GM18502 (cell line): Measurements from ENCODE around the gene APOC3.
A peak's percentile ranks its signal among the peaks of the same experiment; 100 is the strongest.

Experiments
- ATAC-seq: cut with Tn5 transposase; IDR thresholded peaks from one replicate; pipeline ENCODE4 v1.9.1; 2021; ENCODE audit warnings: mild to moderate bottlenecking; ENCODE audit not compliant: unreplicated experiment, poor library complexity

Gene APOC3

GRCh38 chr11:116829525-116830183 lies at the start of gene APOC3:
Gene APOC3 (plus strand): TSS chr11:116829907. CDS start chr11:116830583, 676 bp downstream.
- no peak for ATAC-seq

GRCh38 chr11:116782728-116783127 lies 47.0 kb upstream of the APOC3 start:
- ATAC-seq: no peak

- ATAC-seq: no peak
These were observed 43.4 kb upstream of the APOC3 start for GRCh38 chr11:116786326-116786725.

- no peak for ATAC-seq
These were observed 42.7 kb upstream of the APOC3 start for GRCh38 chr11:116786966-116787365.

GRCh38 chr11:116787436-116787785 lies 42.3 kb upstream of the APOC3 start:
- ATAC-seq: peak; percentile 29

- ATAC-seq: peak; percentile 91
These were observed 41.8 kb upstream of the APOC3 start, which contains the start of gene ZPR1 for GRCh38 chr11:116787786-116788486. Gene ZPR1 (minus strand): TSS chr11:116788023. CDS start chr11:116787990, 33 bp downstream.

- no peak for ATAC-seq
These were observed 41.2 kb upstream of the APOC3 start for GRCh38 chr11:116788534-116788933.

GRCh38 chr11:116788975-116789374 lies 40.7 kb upstream of the APOC3 start:
- ATAC-seq: no peak

- no peak for ATAC-seq
These were observed 39.3 kb upstream of the APOC3 start for GRCh38 chr11:116790167-116791001.

GRCh38 chr11:116791002-116791812 lies 38.5 kb upstream of the APOC3 start:
- ATAC-seq: no peak

- ATAC-seq: no peak
These were observed 37.9 kb upstream of the APOC3 start, which contains the start of gene APOA5 for GRCh38 chr11:116791813-116792143. Gene APOA5 (minus strand): TSS chr11:116791879. CDS start chr11:116791860, 19 bp downstream.

GRCh38 chr11:116792144-116792868 lies 37.4 kb upstream of the APOC3 start:
- no peak for ATAC-seq

- ATAC-seq: no peak
These were observed 36.6 kb upstream of the APOC3 start for GRCh38 chr11:116792869-116793771.

GRCh38 chr11:116793772-116794097 lies 36.0 kb upstream of the APOC3 start:
- ATAC-seq: no peak

GRCh38 chr11:116794851-116795250 lies 34.9 kb upstream of the APOC3 start:
- no peak for ATAC-seq

GRCh38 chr11:116796548-116796947 lies 33.2 kb upstream of the APOC3 start:
- ATAC-seq: no peak

- ATAC-seq: no peak
These were observed 31.9 kb upstream of the APOC3 start for GRCh38 chr11:116797816-116798215.

GRCh38 chr11:116798368-116798767 lies 31.3 kb upstream of the APOC3 start:
- ATAC-seq: no peak

- no peak for ATAC-seq
These were observed 29.1 kb upstream of the APOC3 start for GRCh38 chr11:116800610-116801009.
